Amniotic stem cell (primary cell): ENCODE measurements around the gene BCL7C.
"Not testable (repeated sequence)": the region's sequence is repeated elsewhere in the genome, so short reads cannot be mapped to it uniquely, and the experiment has no call there.

Experiments
- DNase-seq: peaks from one replicate; lab custom pipeline; 2025; lab: John Stamatoyannopoulos, UW

BCL7C gene

GRCh38 chr16:30894540-30895368 is 877 bp upstream of the BCL7C start:
- DNase-seq: no peak

- DNase-seq: no peak
Observed at GRCh38 chr16:30893417-30893743, 497 bp downstream of the BCL7C start.

GRCh38 chr16:30892670-30893416 is 1.0 kb downstream of the BCL7C start:
- DNase-seq: no peak

GRCh38 chr16:30891043-30891823 is 2.6 kb downstream of the BCL7C start:
- DNase-seq: not testable (repeated sequence)

GRCh38 chr16:30889721-30890120 is 4.2 kb downstream of the BCL7C start:
- DNase-seq: no peak

GRCh38 chr16:30888856-30889499 is 4.9 kb downstream of the BCL7C start:
- DNase-seq: no peak

- DNase-seq: no peak
Observed at GRCh38 chr16:30887927-30888326, 6.0 kb downstream of the BCL7C start.

GRCh38 chr16:30886145-30886544 is 7.7 kb downstream of the BCL7C start:
- no peak for DNase-seq

- DNase-seq: no peak
Observed at GRCh38 chr16:30885196-30885595, 8.7 kb downstream of the BCL7C start.

GRCh38 chr16:30884760-30885159 is 9.1 kb downstream of the BCL7C start:
- DNase-seq: no peak

- DNase-seq: no peak
Observed at GRCh38 chr16:30882429-30883310, 11.2 kb downstream of the BCL7C start.

GRCh38 chr16:30876867-30877266 is 17.0 kb downstream of the BCL7C start:
- no peak for DNase-seq

- DNase-seq: no peak
Observed at GRCh38 chr16:30875871-30876801, 17.7 kb downstream of the BCL7C start.

GRCh38 chr16:30874821-30875717 is 18.8 kb downstream of the BCL7C start:
- DNase-seq: peak; percentile 75

GRCh38 chr16:30874244-30874820 is 19.5 kb downstream of the BCL7C start:
- DNase-seq: no peak

GRCh38 chr16:30870904-30871303 is 23.0 kb downstream of the BCL7C start:
- no peak for DNase-seq

GRCh38 chr16:30867747-30868146 is 26.1 kb downstream of the BCL7C start:
- DNase-seq: no peak

- no peak for DNase-seq
Observed at GRCh38 chr16:30866031-30866430, 27.8 kb downstream of the BCL7C start.

GRCh38 chr16:30863178-30863577 is 30.7 kb downstream of the BCL7C start:
- not testable (repeated sequence) for DNase-seq
